ENCODE results near the gene PCSK5. TPM values are rescaled to one million over a fixed set of nuclear protein-coding genes. Genes with fewer than 3 reads are reported as not detected.

The PCSK5 gene
- total and polyA plus RNA-seq, 5 donors: 2.6 to 7.6 (median 5.6) TPM

- no peak for DNase-seq
- intact Hi-C loops (cut with DNase I): no loop called here
- H3K4me1 ChIP-seq (ENCODE audit: control insufficient read depth, insufficient read depth, low read length): peaks cover 1% of the 10 kb centered on the region
- no peak for ATAC-seq
- no peak overlapping the region for H3K4me3 ChIP-seq (ENCODE audit: low read length)
- 93% methylated on average over 7 of the region's 7 CpGs for WGBS
- no peaks in the 10 kb centered on the region for H3K9me3 ChIP-seq (ENCODE audit: control insufficient read depth, low read length)
- no peaks in the 10 kb centered on the region for H3K27me3 ChIP-seq (ENCODE audit: control insufficient read depth, insufficient read depth)
- no peak overlapping the region for H3K27ac ChIP-seq (ENCODE audit: low read length)
Measured at GRCh38 chr9:75939536-75940111, 49.2 kb downstream of the PCSK5 start.

- H3K4me3 ChIP-seq (ENCODE audit: low read length): no peak overlapping the region
- intact Hi-C loops (cut with DNase I): no loop called here
- H3K27me3 ChIP-seq (ENCODE audit: control insufficient read depth, insufficient read depth): no peaks in the 10 kb centered on the region
- no peak overlapping the region for H3K27ac ChIP-seq (ENCODE audit: low read length)
- 59% methylated on average over 7 of the region's 7 CpGs for WGBS
- H3K9me3 ChIP-seq (ENCODE audit: control insufficient read depth, low read length): no peaks in the 10 kb centered on the region
- DNase-seq: no peak
- peak in 1 of 2 donors; percentile 52 for ATAC-seq
- peaks cover 1% of the 10 kb centered on the region for H3K4me1 ChIP-seq (ENCODE audit: control insufficient read depth, insufficient read depth, low read length)
Measured at GRCh38 chr9:75941066-75941465, 50.6 kb downstream of the PCSK5 start.

- intact Hi-C loops (cut with DNase I): no loop called here
- Histone ChIP-seq H3K27ac (ENCODE audit: low read length) (no peak overlapping the region), H3K27me3 (ENCODE audit: control insufficient read depth, insufficient read depth) (no peaks in the 10 kb centered on the region), H3K4me1 (ENCODE audit: control insufficient read depth, insufficient read depth, low read length) (peaks cover 1% of the 10 kb centered on the region), H3K4me3 (ENCODE audit: low read length) (no peak overlapping the region), H3K9me3 (ENCODE audit: control insufficient read depth, low read length) (no peaks in the 10 kb centered on the region)
- WGBS: 79% methylated on average over 16 of the region's 16 CpGs
- DNase-seq (peak in 1 of 3 donors; percentile 35), ATAC-seq (no peak)
Measured at GRCh38 chr9:75941577-75942311, 51.3 kb downstream of the PCSK5 start.

- H3K9me3 ChIP-seq (ENCODE audit: control insufficient read depth, low read length): no peaks in the 10 kb centered on the region
- no peak for ATAC-seq
- no peaks in the 10 kb centered on the region for H3K27me3 ChIP-seq (ENCODE audit: control insufficient read depth, insufficient read depth)
- no peak overlapping the region for H3K27ac ChIP-seq (ENCODE audit: low read length)
- H3K4me1 ChIP-seq (ENCODE audit: control insufficient read depth, insufficient read depth, low read length): no peaks in the 10 kb centered on the region
- H3K4me3 ChIP-seq (ENCODE audit: low read length): no peak overlapping the region
- intact Hi-C loops (cut with DNase I): no loop called here
- WGBS: 91% methylated on average over 6 of the region's 6 CpGs
- no peak for DNase-seq
Measured at GRCh38 chr9:75946766-75947165, 56.3 kb downstream of the PCSK5 start.

GRCh38 chr9:75947233-75947632 is 56.8 kb downstream of the PCSK5 start:
- DNase-seq: no peak
- Histone ChIP-seq H3K27me3 (ENCODE audit: control insufficient read depth, insufficient read depth) (no peaks in the 10 kb centered on the region), H3K27ac (ENCODE audit: low read length) (no peak overlapping the region), H3K9me3 (ENCODE audit: control insufficient read depth, low read length) (no peaks in the 10 kb centered on the region), H3K4me3 (ENCODE audit: low read length) (no peak overlapping the region), H3K4me1 (ENCODE audit: control insufficient read depth, insufficient read depth, low read length) (no peaks in the 10 kb centered on the region)
- intact Hi-C loops (cut with DNase I): no loop called here
- no peak for ATAC-seq
- WGBS: 96% methylated on average over 2 of the region's 2 CpGs

- WGBS: 82% methylated on average over 3 of the region's 3 CpGs
- no peak for DNase-seq
- intact Hi-C loops (cut with DNase I): no loop called here
- Histone ChIP-seq H3K27me3 (ENCODE audit: control insufficient read depth, insufficient read depth) (no peaks in the 10 kb centered on the region), H3K27ac (ENCODE audit: low read length) (no peak overlapping the region), H3K4me3 (ENCODE audit: low read length) (no peak overlapping the region), H3K4me1 (ENCODE audit: control insufficient read depth, insufficient read depth, low read length) (peaks cover 3% of the 10 kb centered on the region), H3K9me3 (ENCODE audit: control insufficient read depth, low read length) (no peaks in the 10 kb centered on the region)
- ATAC-seq: no peak
Measured at GRCh38 chr9:75950998-75951397, 60.5 kb downstream of the PCSK5 start.

GRCh38 chr9:75953218-75953617 is 62.7 kb downstream of the PCSK5 start:
- DNase-seq (no peak), ATAC-seq (peak; percentile 41 to 62)
- Histone ChIP-seq H3K9me3 (ENCODE audit: control insufficient read depth, low read length) (no peaks in the 10 kb centered on the region), H3K4me1 (ENCODE audit: control insufficient read depth, insufficient read depth, low read length) (peaks cover 3% of the 10 kb centered on the region), H3K27me3 (ENCODE audit: control insufficient read depth, insufficient read depth) (no peaks in the 10 kb centered on the region), H3K27ac (ENCODE audit: low read length) (no peak overlapping the region), H3K4me3 (ENCODE audit: low read length) (no peak overlapping the region)
- intact Hi-C loops (cut with DNase I): no loop called here
- 36% methylated on average over 2 of the region's 2 CpGs for WGBS

GRCh38 chr9:75956161-75956560 is 65.7 kb downstream of the PCSK5 start:
- 91% methylated on average over 1 of the region's 1 CpG for WGBS
- Histone ChIP-seq H3K27ac (ENCODE audit: low read length) (no peak overlapping the region), H3K9me3 (ENCODE audit: control insufficient read depth, low read length) (no peaks in the 10 kb centered on the region), H3K4me3 (ENCODE audit: low read length) (no peak overlapping the region), H3K27me3 (ENCODE audit: control insufficient read depth, insufficient read depth) (no peaks in the 10 kb centered on the region), H3K4me1 (ENCODE audit: control insufficient read depth, insufficient read depth, low read length) (peaks cover 5% of the 10 kb centered on the region)
- ATAC-seq (no peak), DNase-seq (no peak)
- intact Hi-C loops (cut with DNase I): no loop called here

- H3K27me3 ChIP-seq (ENCODE audit: control insufficient read depth, insufficient read depth): no peaks in the 10 kb centered on the region
- 89% methylated on average over 3 of the region's 3 CpGs for WGBS
- H3K4me1 ChIP-seq (ENCODE audit: control insufficient read depth, insufficient read depth, low read length): peaks cover 8% of the 10 kb centered on the region
- H3K9me3 ChIP-seq (ENCODE audit: control insufficient read depth, low read length): no peaks in the 10 kb centered on the region
- no peak for DNase-seq
- no peak overlapping the region for H3K4me3 ChIP-seq (ENCODE audit: low read length)
- no peak overlapping the region for H3K27ac ChIP-seq (ENCODE audit: low read length)
- intact Hi-C loops (cut with DNase I): no loop called here
- ATAC-seq: no peak
Measured at GRCh38 chr9:75957116-75957515, 66.6 kb downstream of the PCSK5 start.

- WGBS: 84% methylated on average over 3 of the region's 3 CpGs
- intact Hi-C loops (cut with DNase I): no loop called here
- no peak for ATAC-seq
- DNase-seq: no peak
- H3K9me3 ChIP-seq (ENCODE audit: control insufficient read depth, low read length): no peaks in the 10 kb centered on the region
- H3K4me3 ChIP-seq (ENCODE audit: low read length): no peak overlapping the region
- no peaks in the 10 kb centered on the region for H3K27me3 ChIP-seq (ENCODE audit: control insufficient read depth, insufficient read depth)
- H3K4me1 ChIP-seq (ENCODE audit: control insufficient read depth, insufficient read depth, low read length): peaks cover 6% of the 10 kb centered on the region
- H3K27ac ChIP-seq (ENCODE audit: low read length): no peak overlapping the region
Measured at GRCh38 chr9:75958226-75958625, 67.8 kb downstream of the PCSK5 start.

- Histone ChIP-seq H3K4me3 (ENCODE audit: low read length) (no peak overlapping the region), H3K27me3 (ENCODE audit: control insufficient read depth, insufficient read depth) (no peaks in the 10 kb centered on the region), H3K4me1 (ENCODE audit: control insufficient read depth, insufficient read depth, low read length) (peaks cover 7% of the 10 kb centered on the region), H3K9me3 (ENCODE audit: control insufficient read depth, low read length) (no peaks in the 10 kb centered on the region), H3K27ac (ENCODE audit: low read length) (no peak overlapping the region)
- intact Hi-C loops (cut with DNase I): loop anchor here in 1 of 4 donors (5.0 kb wide), 1 partner anchor 48 kb away; no protein-coding TSS in a partner anchor
- WGBS: 40% methylated on average over 6 of the region's 6 CpGs
- ATAC-seq: no peak
- peak; percentile 34 to 78 (median 65) for DNase-seq
Measured at GRCh38 chr9:75960551-75960950, 70.1 kb downstream of the PCSK5 start.

All from right cardiac atrium (tissue), 5 donors.